Breast epithelium (tissue), 3 donors: Measurements from ENCODE around the gene HACD2.

Experiments used
- POLR2A ChIP-seq: fragments of 450-650 bp; IDR thresholded peaks from one replicate; pipeline ENCODE4 v1.6.1; 2016; ENCODE audit warnings: antibody characterized with exemption, mild to moderate bottlenecking, moderate library complexity
- TF ChIP-seq, protein P1 (sequence below), 3 donors: fragments of 450-650 bp; IDR thresholded peaks; one replicate each; pipeline ENCODE4 v1.5.1; 2016 to 2017; ENCODE audit warnings: antibody characterized with exemption in 3 of 3, mild to moderate bottlenecking in 3 of 3, moderate library complexity in 3 of 3

DNA sequence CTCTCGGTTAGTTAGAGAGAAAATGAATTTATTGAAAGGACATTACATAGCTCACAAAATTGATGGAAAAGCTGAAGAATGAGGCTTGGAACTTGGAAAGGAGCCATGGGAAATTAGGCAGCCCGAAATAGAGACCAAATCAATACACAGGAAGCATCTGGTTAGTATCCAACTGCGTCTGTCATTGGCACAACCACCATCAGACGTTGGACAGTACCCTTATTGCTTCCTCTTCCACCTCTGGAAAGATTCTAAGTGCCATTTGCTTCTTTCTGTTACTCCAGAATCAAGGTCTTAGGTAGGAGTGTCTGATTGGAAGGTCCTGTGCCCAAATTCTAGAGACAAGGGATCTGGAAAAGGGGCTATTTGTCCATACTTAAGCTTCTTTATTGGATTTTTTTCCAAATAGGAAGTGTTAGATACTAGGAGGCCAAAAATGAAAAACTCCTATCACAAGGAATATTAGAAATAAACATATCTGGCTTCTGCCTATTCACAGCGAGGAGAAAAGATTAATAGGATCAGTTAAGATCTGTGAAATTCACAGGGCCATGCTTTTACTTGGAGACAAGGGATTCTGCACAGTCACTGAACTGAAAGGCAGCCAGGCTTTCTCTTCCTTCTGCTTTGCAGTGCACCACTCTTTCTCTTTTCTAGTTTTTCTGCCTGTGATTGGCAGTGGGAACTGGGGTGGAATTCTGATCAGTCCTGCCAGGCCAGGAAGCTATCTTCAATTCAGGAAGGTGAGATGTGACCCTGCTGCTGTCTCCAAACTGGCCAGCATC is 10.7 kb upstream of the HACD2 start:
- no peak for TF ChIP-seq POLR2A
- TF ChIP-seq, protein P1, sequence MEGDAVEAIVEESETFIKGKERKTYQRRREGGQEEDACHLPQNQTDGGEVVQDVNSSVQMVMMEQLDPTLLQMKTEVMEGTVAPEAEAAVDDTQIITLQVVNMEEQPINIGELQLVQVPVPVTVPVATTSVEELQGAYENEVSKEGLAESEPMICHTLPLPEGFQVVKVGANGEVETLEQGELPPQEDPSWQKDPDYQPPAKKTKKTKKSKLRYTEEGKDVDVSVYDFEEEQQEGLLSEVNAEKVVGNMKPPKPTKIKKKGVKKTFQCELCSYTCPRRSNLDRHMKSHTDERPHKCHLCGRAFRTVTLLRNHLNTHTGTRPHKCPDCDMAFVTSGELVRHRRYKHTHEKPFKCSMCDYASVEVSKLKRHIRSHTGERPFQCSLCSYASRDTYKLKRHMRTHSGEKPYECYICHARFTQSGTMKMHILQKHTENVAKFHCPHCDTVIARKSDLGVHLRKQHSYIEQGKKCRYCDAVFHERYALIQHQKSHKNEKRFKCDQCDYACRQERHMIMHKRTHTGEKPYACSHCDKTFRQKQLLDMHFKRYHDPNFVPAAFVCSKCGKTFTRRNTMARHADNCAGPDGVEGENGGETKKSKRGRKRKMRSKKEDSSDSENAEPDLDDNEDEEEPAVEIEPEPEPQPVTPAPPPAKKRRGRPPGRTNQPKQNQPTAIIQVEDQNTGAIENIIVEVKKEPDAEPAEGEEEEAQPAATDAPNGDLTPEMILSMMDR (IDR thresholded peaks at IDR 0.05) = no peak
